NCI-H2227 treated with DMSO at 0.1 percent for 48 hours (cell line): ENCODE data around the gene MBOAT2.

ENCODE experiments used
- DNase-seq: peaks from one replicate; lab custom pipeline; 2025; lab: John Stamatoyannopoulos, UW

Gene MBOAT2

GRCh38 chr2:8821276-8822217 is 181.9 kb downstream of the MBOAT2 start:
- no peak for DNase-seq

- no peak for DNase-seq
Observed at GRCh38 chr2:8819948-8820347, 183.5 kb downstream of the MBOAT2 start.

DNA sequence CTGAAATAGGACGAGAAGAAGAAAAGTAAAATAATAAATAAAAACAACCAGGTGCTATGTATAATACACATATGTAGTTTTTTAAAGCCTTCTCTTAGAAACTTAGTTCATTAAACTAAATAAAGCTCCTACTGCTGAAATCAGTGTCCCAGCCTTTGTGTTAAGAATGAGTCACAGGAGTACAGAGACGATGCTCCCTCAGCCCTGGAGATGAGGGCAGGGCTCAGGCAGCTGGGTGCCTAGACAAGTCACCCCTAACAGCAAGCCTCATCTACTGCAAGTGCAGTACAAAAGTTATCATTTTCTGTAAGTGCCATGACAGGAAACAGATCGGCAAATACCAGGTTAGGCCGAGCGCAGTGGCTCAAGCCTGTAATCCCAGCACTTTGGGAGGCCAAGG is 184.3 kb downstream of the MBOAT2 start:
- DNase-seq, result no peak

DNA sequence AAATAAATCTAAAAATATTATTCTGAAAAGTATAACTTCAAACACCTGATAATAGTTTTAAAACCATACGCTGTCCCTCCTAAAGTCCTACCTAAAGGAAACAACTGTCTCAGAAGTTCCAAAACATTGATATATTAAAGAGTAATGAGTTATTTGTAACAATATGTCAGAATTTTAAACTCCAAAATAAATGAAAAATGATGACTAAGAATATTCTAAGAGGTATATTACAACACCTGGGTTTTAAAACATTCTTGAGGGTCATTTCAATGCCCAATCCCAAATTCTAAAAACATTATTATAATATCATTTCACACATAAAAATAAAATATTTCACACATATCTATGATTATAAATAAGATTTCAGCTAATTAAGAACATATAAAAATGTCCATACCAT is 186.3 kb downstream of the MBOAT2 start:
- no peak for DNase-seq

- no peak for DNase-seq
Observed at GRCh38 chr2:8806885-8807704, 196.4 kb downstream of the MBOAT2 start.

GRCh38 chr2:8805278-8806210 is 197.9 kb downstream of the MBOAT2 start:
- DNase-seq, result no peak

GRCh38 chr2:8803658-8804379 is 199.7 kb downstream of the MBOAT2 start:
- no peak for DNase-seq

DNA sequence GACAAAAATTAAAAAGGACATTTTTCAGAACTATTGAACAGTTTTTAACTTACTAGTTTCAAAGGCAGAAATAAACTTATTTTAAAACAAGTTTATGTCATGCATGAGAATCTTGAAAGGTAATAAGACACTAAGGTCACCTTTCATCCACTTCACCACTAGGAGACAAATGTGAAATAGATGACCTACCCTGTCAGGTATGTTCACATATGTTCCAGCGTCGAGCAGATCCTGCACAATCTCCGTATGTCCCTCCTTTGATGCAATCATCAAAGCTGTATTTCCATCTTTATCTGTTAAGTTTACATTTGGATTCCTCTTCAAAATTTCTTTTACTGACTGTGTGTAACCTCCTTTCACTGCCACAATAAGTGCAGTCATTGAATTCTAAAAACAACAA is 200.7 kb downstream of the MBOAT2 start:
- no peak for DNase-seq
